ENCODE results near the gene CAMKV. TPM values are rescaled to one million over a fixed set of nuclear protein-coding genes. Genes with fewer than 3 reads are reported as not detected.

Gene CAMKV
- total RNA-seq, 4 donors from 2014 or later: 0.19 TPM; not detected in 3

DNA sequence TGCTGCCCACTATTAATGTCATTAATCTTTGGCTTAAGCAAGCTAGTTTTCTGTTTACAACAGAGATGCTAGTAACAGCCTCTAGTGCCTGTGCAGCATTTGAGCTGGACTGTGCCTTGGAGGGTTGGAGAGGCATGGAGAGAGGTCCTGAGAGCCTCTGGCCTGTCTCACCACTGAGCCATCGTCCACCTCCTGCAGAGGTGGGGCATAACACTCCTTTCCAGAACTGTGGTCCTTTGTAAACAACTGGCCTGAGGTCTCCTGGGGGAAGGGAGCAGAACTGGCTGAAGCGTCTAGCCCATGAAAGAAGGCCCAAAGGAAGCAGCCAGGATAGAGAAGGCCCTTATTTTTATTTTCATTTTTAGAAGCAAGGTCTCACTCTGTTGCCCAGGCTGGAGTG lies 10.0 kb upstream of the CAMKV start:
- no peak for TF ChIP-seq POLR2A (IDR thresholded peaks at IDR 0.05)
- TF ChIP-seq, protein P1, sequence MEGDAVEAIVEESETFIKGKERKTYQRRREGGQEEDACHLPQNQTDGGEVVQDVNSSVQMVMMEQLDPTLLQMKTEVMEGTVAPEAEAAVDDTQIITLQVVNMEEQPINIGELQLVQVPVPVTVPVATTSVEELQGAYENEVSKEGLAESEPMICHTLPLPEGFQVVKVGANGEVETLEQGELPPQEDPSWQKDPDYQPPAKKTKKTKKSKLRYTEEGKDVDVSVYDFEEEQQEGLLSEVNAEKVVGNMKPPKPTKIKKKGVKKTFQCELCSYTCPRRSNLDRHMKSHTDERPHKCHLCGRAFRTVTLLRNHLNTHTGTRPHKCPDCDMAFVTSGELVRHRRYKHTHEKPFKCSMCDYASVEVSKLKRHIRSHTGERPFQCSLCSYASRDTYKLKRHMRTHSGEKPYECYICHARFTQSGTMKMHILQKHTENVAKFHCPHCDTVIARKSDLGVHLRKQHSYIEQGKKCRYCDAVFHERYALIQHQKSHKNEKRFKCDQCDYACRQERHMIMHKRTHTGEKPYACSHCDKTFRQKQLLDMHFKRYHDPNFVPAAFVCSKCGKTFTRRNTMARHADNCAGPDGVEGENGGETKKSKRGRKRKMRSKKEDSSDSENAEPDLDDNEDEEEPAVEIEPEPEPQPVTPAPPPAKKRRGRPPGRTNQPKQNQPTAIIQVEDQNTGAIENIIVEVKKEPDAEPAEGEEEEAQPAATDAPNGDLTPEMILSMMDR (IDR thresholded peaks at IDR 0.05): no peak
- no peak overlapping the region for H3K4me3 ChIP-seq
- WGBS, 2 donors: 48 to 90% methylated on average over 1 to 2 of the region's 2 CpGs
- H3K36me3 ChIP-seq: no peaks in the 10 kb centered on the region
- intact Hi-C loops (cut with DNase I): no loop called here
- no peak for DNase-seq
- no peaks in the 10 kb centered on the region for H3K9me3 ChIP-seq
- H3K27me3 ChIP-seq: peaks cover 0 to 8% (median 0%) of the 10 kb centered on the region in 4 donors
- no peak overlapping the region for H3K27ac ChIP-seq
- peaks cover 0 to 18% (median 0%) of the 10 kb centered on the region in 3 donors for H3K4me1 ChIP-seq

DNA sequence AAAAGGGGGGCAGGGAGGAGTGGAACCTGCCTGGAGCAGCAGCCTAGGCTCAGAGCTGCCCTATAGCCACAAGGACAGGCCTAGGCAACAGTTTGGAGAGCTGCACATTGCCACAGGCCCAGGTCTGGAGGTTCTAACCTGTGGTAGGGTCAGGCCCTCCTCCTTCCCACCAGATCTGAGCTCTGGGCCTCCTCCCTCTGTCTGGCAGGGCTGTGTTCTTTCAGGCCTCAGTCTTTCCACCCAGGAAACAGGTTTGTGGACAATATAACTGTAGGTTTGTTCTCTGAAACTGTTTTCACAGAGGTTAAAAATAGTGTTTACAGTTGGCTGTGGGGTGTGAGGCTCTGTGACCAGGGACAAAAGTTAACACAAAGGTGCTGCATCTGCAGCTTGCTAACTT lies 9.0 kb upstream of the CAMKV start:
- no peak for DNase-seq
- no peak overlapping the region for H3K27ac ChIP-seq
- H3K36me3 ChIP-seq: no peaks in the 10 kb centered on the region
- H3K4me1 ChIP-seq: peaks cover 0 to 18% (median 0%) of the 10 kb centered on the region in 3 donors
- H3K27me3 ChIP-seq: peaks cover 0 to 8% (median 0%) of the 10 kb centered on the region in 4 donors
- no peaks in the 10 kb centered on the region for H3K9me3 ChIP-seq
- no peak for TF ChIP-seq POLR2A (IDR thresholded peaks at IDR 0.05)
- intact Hi-C loops (cut with DNase I): no loop called here
- no peak overlapping the region for H3K4me3 ChIP-seq

DNA sequence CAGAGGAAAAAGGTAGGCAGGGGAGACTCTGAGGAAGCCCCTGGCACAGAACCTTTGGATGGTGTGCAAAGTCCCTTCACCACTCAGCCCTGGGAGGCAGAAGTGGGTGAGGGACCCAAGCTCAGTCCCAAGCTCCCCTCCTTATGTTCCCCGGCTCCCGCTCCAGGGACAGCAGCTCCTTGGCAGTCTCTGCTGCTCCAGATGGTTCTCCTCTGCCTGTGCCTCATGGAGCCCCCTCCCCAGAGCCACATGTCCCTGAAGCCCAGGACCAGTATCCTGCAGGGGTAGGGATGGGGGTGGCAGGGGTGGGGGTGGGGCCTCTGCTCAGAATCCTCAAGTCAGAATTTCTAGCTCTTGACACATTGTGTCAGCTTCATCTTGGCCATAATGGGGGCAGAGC lies 8.0 kb upstream of the CAMKV start:
- Histone ChIP-seq H3K4me3 (no peak overlapping the region), H3K9me3 (no peaks in the 10 kb centered on the region), H3K27me3 (peaks cover 0 to 10% (median 0%) of the 10 kb centered on the region in 4 donors), H3K36me3 (no peaks in the 10 kb centered on the region), H3K27ac (no peak overlapping the region), H3K4me1 (peaks cover 0 to 18% (median 0%) of the 10 kb centered on the region in 3 donors)
- 70% methylated on average over 2 of the region's 2 CpGs; no CpG with 5 or more reads in 1 of the 2 donors for WGBS, 2 donors
- intact Hi-C loops (cut with DNase I): no loop called here
- TF ChIP-seq, protein P1 (IDR thresholded peaks at IDR 0.05): no peak
- TF ChIP-seq POLR2A (IDR thresholded peaks at IDR 0.05): no peak
- no peak for DNase-seq

DNA sequence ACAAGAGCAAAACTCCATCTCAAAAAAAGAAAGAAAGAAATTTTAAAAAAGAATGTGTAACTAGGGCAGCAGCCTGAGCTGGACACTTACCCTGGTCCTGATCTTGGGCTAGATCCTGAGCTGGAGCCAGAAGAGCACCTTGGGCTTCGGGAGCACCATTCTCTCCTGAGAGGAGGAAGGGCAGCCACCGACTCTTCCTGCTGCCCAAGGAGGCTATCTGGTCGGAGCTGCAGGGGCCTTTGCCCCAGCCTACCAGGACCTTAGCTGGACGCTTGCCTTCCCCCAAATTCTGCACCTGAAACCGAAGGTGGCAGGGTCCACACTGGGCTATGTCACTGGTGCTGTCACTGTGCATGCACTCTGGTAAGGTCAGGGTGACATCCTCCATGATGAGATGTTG lies 6.9 kb upstream of the CAMKV start:
- Histone ChIP-seq H3K9me3 (no peaks in the 10 kb centered on the region), H3K4me3 (no peak overlapping the region), H3K4me1 (peaks cover 0 to 8% (median 0%) of the 10 kb centered on the region in 3 donors), H3K27ac (no peak overlapping the region), H3K27me3 (peaks cover 0 to 22% (median 0%) of the 10 kb centered on the region in 4 donors), H3K36me3 (no peaks in the 10 kb centered on the region)
- no peak for TF ChIP-seq POLR2A (IDR thresholded peaks at IDR 0.05)
- TF ChIP-seq, protein P1 (IDR thresholded peaks at IDR 0.05): no peak
- intact Hi-C loops (cut with DNase I): no loop called here
- WGBS, 2 donors: 72 to 100% methylated on average over 1 to 4 of the region's 5 CpGs
- DNase-seq: no peak

DNA sequence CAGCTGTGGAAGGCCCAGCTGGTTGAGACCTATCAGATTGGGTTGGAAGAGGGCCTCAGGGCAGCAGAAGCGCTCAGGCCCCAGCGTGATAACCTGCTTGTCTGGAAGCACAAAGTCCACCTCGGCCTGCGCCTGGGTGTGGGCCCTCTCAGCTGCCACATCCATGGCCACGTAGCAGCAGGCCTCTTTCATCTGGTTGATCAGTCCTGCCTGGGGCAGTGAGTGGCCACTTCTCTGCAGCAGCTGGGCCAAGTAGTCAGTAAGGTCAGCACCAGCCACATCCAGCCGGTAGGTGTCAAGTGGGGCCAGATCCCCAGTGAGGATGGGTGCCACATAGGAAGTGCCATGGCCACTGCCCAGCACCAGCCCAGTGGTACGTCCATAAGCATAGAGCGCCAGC lies 3.9 kb upstream of the CAMKV start:
- Histone ChIP-seq H3K36me3 (no peaks in the 10 kb centered on the region), H3K4me3 (no peak overlapping the region), H3K27me3 (peaks cover 4 to 44% (median 12%) of the 10 kb centered on the region in 4 donors), H3K27ac (no peak overlapping the region), H3K9me3 (no peaks in the 10 kb centered on the region), H3K4me1 (peaks cover 9 to 14% (median 12%) of the 10 kb centered on the region in 3 donors)
- TF ChIP-seq POLR2A (IDR thresholded peaks at IDR 0.05): no peak
- TF ChIP-seq, protein P1 (IDR thresholded peaks at IDR 0.05): no peak
- WGBS, 2 donors: 80% methylated on average over 2 of the region's 8 CpGs; no CpG with 5 or more reads in 1 of the 2 donors
- intact Hi-C loops (cut with DNase I): no loop called here
- no peak for DNase-seq

DNA sequence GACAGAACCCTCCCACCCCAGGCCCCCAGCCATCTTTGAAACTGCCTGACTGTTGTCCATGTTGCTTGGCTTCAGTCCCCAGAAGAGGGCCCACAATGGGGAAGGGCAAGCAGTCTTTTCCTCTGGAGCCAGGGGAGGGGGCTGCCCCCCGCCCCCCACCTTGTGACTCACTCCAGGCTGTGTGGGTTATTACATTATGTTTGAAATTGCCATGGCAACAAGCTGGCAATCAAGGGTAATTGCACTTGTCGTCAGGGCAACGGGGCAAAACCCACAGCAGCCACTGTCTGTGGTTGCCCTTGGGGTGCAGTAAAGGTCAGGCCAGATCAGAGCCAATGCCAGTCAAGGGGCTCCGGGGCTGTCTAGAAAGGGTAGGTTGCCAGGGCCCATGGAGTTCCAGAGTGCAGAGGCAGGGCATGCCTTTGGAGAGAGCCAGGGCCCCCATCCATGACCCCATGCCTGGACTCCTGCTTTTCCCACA lies 3.1 kb upstream of the CAMKV start:
- no peak for DNase-seq
- WGBS, 2 donors: 50 to 61% methylated on average over 2 to 3 of the region's 4 CpGs

More for the DNA sequence above, 3.1 kb upstream of the CAMKV start:
- H3K4me3 ChIP-seq: no peak overlapping the region
- H3K9me3 ChIP-seq: no peaks in the 10 kb centered on the region
- peaks cover 9 to 15% (median 12%) of the 10 kb centered on the region in 3 donors for H3K4me1 ChIP-seq
- TF ChIP-seq POLR2A (IDR thresholded peaks at IDR 0.05): no peak
- TF ChIP-seq, protein P1 (IDR thresholded peaks at IDR 0.05): no peak
- no peak overlapping the region for H3K27ac ChIP-seq
- H3K36me3 ChIP-seq: no peaks in the 10 kb centered on the region
- intact Hi-C loops (cut with DNase I): no loop called here
- H3K27me3 ChIP-seq: peaks cover 4 to 52% (median 18%) of the 10 kb centered on the region in 4 donors
